ENCODE results near the gene PPP1R10.
A peak's percentile ranks its signal among the peaks of the same experiment; 100 is the strongest.
"Not testable (repeated sequence)": the region's sequence is repeated elsewhere in the genome, so short reads cannot be mapped to it uniquely, and the experiment has no call there.

Gene PPP1R10

GRCh38 chr6:30616811-30617564, at the start of gene PPP1R10:
PPP1R10 (minus strand) TSS chr6:30617243; CDS start chr6:30609944, 7,299 bp downstream.
- DNase-seq, result peak; percentile 100

GRCh38 chr6:30666300-30666699, 49.3 kb upstream of the PPP1R10 start:
- DNase-seq, result peak; percentile 45

- DNase-seq, result no peak
Observed at GRCh38 chr6:30664994-30665767, 48.1 kb upstream of the PPP1R10 start.

- DNase-seq, result not testable (repeated sequence)
Observed at GRCh38 chr6:30657922-30658321, 40.9 kb upstream of the PPP1R10 start.

- no peak for DNase-seq
Observed at GRCh38 chr6:30657454-30657853, 40.4 kb upstream of the PPP1R10 start.

- peak; percentile 42 for DNase-seq
Observed at GRCh38 chr6:30656513-30656912, 39.5 kb upstream of the PPP1R10 start.

GRCh38 chr6:30655743-30656094, 38.7 kb upstream of the PPP1R10 start:
- DNase-seq, result no peak

GRCh38 chr6:30654798-30655742, 38.0 kb upstream of the PPP1R10 start:
- DNase-seq, result no peak

- DNase-seq, result no peak
Observed at GRCh38 chr6:30651143-30651542, 34.1 kb upstream of the PPP1R10 start.

- DNase-seq, result peak; percentile 76
Observed at GRCh38 chr6:30647242-30648116, 30.4 kb upstream of the PPP1R10 start.

GRCh38 chr6:30646450-30647241, 29.6 kb upstream of the PPP1R10 start, which contains the start of gene C6orf136:
C6orf136 (plus strand) TSS chr6:30647133; CDS start chr6:30647232, 99 bp downstream.
- peak; percentile 96 for DNase-seq

GRCh38 chr6:30645989-30646388, 28.9 kb upstream of the PPP1R10 start:
- DNase-seq, result no peak

GRCh38 chr6:30644769-30645168, 27.7 kb upstream of the PPP1R10 start:
- no peak for DNase-seq

GRCh38 chr6:30643656-30644055, 26.6 kb upstream of the PPP1R10 start:
- DNase-seq, result no peak

- no peak for DNase-seq
Observed at GRCh38 chr6:30641048-30641447, 24.0 kb upstream of the PPP1R10 start.

- DNase-seq, result no peak
Observed at GRCh38 chr6:30640481-30640880, 23.4 kb upstream of the PPP1R10 start.

- DNase-seq, result no peak
Observed at GRCh38 chr6:30635834-30636233, 18.8 kb upstream of the PPP1R10 start.

GRCh38 chr6:30626484-30627366, 9.7 kb upstream of the PPP1R10 start, which contains the start of gene ATAT1:
ATAT1 (plus strand) TSS chr6:30626874.
- DNase-seq, result peak; percentile 87

- no peak for DNase-seq
Observed at GRCh38 chr6:30625511-30625910, 8.5 kb upstream of the PPP1R10 start.

GRCh38 chr6:30619561-30619960, 2.5 kb upstream of the PPP1R10 start:
- DNase-seq, result no peak
